ENCODE data around the gene AGR3. TPM values are rescaled to one million over a fixed set of nuclear protein-coding genes. Genes with fewer than 3 reads are reported as not detected.

AGR3 gene
- total RNA-seq, 4 donors from 2014 or later: 7.1 to 9.1 TPM; not detected in 2

- no peak overlapping the region for H3K27ac ChIP-seq
- no peaks in the 10 kb centered on the region for H3K9me3 ChIP-seq
- no peak for TF ChIP-seq POLR2A (IDR thresholded peaks at IDR 0.05)
- TF ChIP-seq, protein P1, sequence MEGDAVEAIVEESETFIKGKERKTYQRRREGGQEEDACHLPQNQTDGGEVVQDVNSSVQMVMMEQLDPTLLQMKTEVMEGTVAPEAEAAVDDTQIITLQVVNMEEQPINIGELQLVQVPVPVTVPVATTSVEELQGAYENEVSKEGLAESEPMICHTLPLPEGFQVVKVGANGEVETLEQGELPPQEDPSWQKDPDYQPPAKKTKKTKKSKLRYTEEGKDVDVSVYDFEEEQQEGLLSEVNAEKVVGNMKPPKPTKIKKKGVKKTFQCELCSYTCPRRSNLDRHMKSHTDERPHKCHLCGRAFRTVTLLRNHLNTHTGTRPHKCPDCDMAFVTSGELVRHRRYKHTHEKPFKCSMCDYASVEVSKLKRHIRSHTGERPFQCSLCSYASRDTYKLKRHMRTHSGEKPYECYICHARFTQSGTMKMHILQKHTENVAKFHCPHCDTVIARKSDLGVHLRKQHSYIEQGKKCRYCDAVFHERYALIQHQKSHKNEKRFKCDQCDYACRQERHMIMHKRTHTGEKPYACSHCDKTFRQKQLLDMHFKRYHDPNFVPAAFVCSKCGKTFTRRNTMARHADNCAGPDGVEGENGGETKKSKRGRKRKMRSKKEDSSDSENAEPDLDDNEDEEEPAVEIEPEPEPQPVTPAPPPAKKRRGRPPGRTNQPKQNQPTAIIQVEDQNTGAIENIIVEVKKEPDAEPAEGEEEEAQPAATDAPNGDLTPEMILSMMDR (IDR thresholded peaks at IDR 0.05): no peak
- intact Hi-C loops (cut with DNase I; ENCODE audit: low total_unique reads): no loop called here
- no peaks in the 10 kb centered on the region for H3K36me3 ChIP-seq
- H3K4me1 ChIP-seq: no peaks in the 10 kb centered on the region
- H3K4me3 ChIP-seq: no peak overlapping the region
- H3K27me3 ChIP-seq: no peaks in the 10 kb centered on the region
- no peak for DNase-seq
These were observed 68.6 kb downstream of the AGR3 start for GRCh38 chr7:16813232-16813616.

- TF ChIP-seq, protein P1 (IDR thresholded peaks at IDR 0.05): no peak
- TF ChIP-seq POLR2A (IDR thresholded peaks at IDR 0.05): no peak
- intact Hi-C loops (cut with DNase I; ENCODE audit: low total_unique reads): no loop called here
- DNase-seq: no peak
- Histone ChIP-seq H3K9me3 (no peaks in the 10 kb centered on the region), H3K27ac (no peak overlapping the region), H3K36me3 (no peaks in the 10 kb centered on the region), H3K4me3 (no peak overlapping the region), H3K4me1 (no peaks in the 10 kb centered on the region), H3K27me3 (no peaks in the 10 kb centered on the region)
These were observed 69.1 kb downstream of the AGR3 start for GRCh38 chr7:16812542-16813231.

DNA sequence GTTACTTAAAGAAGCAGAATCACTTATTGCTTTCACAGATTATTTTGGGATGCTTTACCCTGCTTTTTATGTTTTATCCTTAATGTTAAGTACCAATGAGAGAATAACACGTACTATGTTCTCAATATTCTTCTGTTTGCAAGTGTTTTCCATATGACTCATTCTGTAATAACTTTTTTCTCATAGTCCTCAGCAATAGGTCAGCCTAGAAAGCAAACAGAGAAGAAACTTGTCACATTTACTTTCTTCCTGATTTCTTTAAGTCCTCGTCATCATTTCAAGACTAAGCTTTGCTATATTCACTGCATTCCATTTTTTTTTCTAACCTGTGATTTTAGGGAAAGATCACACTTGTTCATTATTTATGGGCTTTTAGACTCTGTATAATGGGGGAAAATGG, 70.2 kb downstream of the AGR3 start:
- H3K4me1 ChIP-seq: no peaks in the 10 kb centered on the region
- no peak overlapping the region for H3K27ac ChIP-seq
- H3K36me3 ChIP-seq: no peaks in the 10 kb centered on the region
- TF ChIP-seq, protein P1 (IDR thresholded peaks at IDR 0.05): no peak
- TF ChIP-seq POLR2A (IDR thresholded peaks at IDR 0.05): no peak
- no peaks in the 10 kb centered on the region for H3K27me3 ChIP-seq
- DNase-seq: no peak
- intact Hi-C loops (cut with DNase I; ENCODE audit: low total_unique reads): no loop called here
- no peak overlapping the region for H3K4me3 ChIP-seq
- H3K9me3 ChIP-seq: no peaks in the 10 kb centered on the region

- intact Hi-C loops (cut with DNase I; ENCODE audit: low total_unique reads): no loop called here
- TF ChIP-seq POLR2A (IDR thresholded peaks at IDR 0.05): no peak
- TF ChIP-seq, protein P1 (IDR thresholded peaks at IDR 0.05): no peak
- DNase-seq: no peak
These were observed 71.2 kb downstream of the AGR3 start for GRCh38 chr7:16810573-16810972.

DNA sequence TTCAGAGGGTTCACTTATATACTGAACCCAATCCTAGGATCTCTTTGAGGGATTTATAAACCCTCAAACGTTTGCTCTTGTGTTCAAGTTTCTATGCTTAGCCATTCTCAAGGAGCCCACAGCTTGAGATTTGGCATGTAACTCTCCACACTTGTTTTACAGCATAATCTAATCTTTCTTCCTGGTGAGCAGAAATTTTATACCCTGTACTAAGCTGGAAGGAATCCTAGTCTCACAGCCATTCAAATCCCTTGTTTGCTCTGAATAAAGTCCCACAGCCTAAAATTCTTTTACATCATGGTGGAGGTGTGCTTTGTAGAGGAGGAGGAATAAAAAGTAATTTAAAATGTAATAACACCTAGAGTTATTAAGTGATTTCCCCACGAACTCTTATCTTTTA, 71.7 kb downstream of the AGR3 start:
- H3K27me3 ChIP-seq: no peaks in the 10 kb centered on the region
- no peaks in the 10 kb centered on the region for H3K36me3 ChIP-seq
- H3K4me3 ChIP-seq: no peak overlapping the region
- DNase-seq: no peak
- no peaks in the 10 kb centered on the region for H3K9me3 ChIP-seq
- TF ChIP-seq, protein P1 (IDR thresholded peaks at IDR 0.05): no peak
- TF ChIP-seq POLR2A (IDR thresholded peaks at IDR 0.05): no peak
- no peak overlapping the region for H3K27ac ChIP-seq
- no peaks in the 10 kb centered on the region for H3K4me1 ChIP-seq
- intact Hi-C loops (cut with DNase I; ENCODE audit: low total_unique reads): no loop called here

More at GRCh38 chr7:16810573-16810972, 71.2 kb downstream of the AGR3 start:
- Histone ChIP-seq H3K27ac (no peak overlapping the region), H3K4me3 (no peak overlapping the region), H3K9me3 (no peaks in the 10 kb centered on the region), H3K4me1 (no peaks in the 10 kb centered on the region), H3K27me3 (no peaks in the 10 kb centered on the region), H3K36me3 (no peaks in the 10 kb centered on the region)

Small RNA genes within 50 kb of the gene (small RNA-seq; reads per million reads assigned to genes)
- gene AC098592.2: not detected

Other genes with a start within 250 kb of the AGR3 start
- 10 to 100 TPM in 3 of 4 donors, 1 to 10 TPM in 1; 6.2 to 48.7 (median 17.2) TPM for gene ANKMY2, start 236.2 kb downstream of the AGR3 start, total RNA-seq
- gene BZW2, start 235.8 kb downstream of the AGR3 start, total RNA-seq: 10 to 100 TPM; 16.5 to 50.0 (median 32.4) TPM
- 10 to 100 TPM in 3 of 4 donors, 1 to 10 TPM in 1; 4.9 to 19.1 (median 13.2) TPM for gene TSPAN13, start 128.2 kb downstream of the AGR3 start, total RNA-seq
- gene AGR2, start 77.0 kb downstream of the AGR3 start, total RNA-seq: 10 to 100 TPM in 1 of 4 donors, not detected in 3; 16.7 TPM